ENCODE data around the gene CNTNAP2.

Gene CNTNAP2

DNA sequence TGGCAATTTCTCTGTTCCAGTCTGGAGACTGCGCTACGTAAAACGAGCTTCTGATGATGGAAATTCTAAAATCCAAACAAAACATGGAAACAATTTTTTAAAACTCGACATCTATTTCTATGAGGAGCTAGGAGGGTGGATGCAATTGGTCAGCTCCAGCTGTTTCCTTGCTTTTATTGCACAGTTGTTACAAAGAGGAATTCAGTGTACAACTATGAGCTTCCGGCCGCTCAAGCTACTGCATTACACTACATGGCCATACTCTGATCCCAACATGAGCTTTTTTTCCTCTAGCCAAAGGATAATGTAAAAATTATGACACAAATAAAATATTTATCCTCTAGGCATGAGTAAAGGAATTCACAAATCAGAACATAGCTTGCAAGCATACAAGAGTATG, 2070.9 kb downstream of the CNTNAP2 start:
- TF ChIP-seq, protein P1, sequence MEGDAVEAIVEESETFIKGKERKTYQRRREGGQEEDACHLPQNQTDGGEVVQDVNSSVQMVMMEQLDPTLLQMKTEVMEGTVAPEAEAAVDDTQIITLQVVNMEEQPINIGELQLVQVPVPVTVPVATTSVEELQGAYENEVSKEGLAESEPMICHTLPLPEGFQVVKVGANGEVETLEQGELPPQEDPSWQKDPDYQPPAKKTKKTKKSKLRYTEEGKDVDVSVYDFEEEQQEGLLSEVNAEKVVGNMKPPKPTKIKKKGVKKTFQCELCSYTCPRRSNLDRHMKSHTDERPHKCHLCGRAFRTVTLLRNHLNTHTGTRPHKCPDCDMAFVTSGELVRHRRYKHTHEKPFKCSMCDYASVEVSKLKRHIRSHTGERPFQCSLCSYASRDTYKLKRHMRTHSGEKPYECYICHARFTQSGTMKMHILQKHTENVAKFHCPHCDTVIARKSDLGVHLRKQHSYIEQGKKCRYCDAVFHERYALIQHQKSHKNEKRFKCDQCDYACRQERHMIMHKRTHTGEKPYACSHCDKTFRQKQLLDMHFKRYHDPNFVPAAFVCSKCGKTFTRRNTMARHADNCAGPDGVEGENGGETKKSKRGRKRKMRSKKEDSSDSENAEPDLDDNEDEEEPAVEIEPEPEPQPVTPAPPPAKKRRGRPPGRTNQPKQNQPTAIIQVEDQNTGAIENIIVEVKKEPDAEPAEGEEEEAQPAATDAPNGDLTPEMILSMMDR (conservative IDR thresholded peaks at IDR 0.05; ENCODE audit: control insufficient read depth, insufficient read depth, low read depth, low read length) = no peak
- no peak for DNase-seq (ENCODE audit: low read depth)
- no peak overlapping the region for H3K4me3 ChIP-seq (ENCODE audit: control insufficient read depth, low read depth, low read length)

DNA sequence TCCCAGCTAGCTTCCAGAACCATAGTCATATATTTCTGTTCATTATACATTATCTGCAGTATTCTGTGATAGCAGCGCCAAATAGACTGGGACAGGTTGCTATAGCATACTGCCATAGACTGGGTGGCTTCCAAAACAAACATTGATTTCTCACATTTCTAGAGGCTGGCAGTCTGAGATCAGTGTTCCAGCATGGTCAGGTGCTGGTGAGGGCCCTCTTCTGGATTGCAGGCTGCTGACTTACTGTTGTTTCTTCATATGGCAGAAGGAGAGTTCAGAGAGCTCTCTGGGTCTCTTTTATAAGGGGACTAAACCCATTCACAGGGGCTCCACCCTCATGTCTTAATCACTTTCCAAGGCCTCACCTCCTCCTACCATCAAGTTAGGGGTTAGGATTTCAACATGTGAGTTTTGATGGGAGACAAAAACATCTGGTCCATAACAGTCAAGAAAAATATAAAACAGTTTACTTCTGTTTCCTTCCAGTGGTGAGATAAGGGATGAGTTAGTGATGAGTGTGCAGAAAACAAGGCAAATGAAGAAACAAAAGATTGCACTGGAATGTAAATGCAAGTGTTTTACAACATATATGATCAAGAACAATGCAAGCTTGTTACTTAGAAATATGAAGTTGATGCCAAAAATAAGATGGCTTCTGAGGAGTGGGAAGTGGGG, 2074.9 kb downstream of the CNTNAP2 start:
- TF ChIP-seq, protein P1 (conservative IDR thresholded peaks at IDR 0.05; ENCODE audit: control insufficient read depth, insufficient read depth, low read depth, low read length) = no peak
- no peak overlapping the region for H3K4me3 ChIP-seq (ENCODE audit: control insufficient read depth, low read depth, low read length)
- DNase-seq (ENCODE audit: low read depth) = no peak

DNA sequence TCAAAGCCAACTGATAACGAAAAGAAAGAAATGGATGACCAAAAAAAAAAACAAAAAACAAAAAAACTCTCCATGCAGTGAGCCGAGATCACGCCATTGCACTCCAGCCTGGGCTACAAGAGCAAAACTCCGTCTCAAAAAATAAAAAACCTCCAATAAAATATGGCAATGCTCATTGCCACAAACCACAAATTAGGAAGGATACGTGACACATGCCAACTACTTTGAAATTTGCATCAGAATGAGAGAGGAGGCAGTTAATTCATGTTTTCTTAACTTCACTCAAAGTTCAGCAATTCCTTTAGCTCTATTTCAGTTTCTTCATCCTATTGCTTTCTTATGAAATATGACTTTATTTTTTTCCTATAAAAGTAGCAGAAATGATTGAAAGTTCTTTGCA, 2075.9 kb downstream of the CNTNAP2 start:
- DNase-seq (ENCODE audit: low read depth) = no peak
- TF ChIP-seq, protein P1 (conservative IDR thresholded peaks at IDR 0.05; ENCODE audit: control insufficient read depth, insufficient read depth, low read depth, low read length) = no peak
- no peak overlapping the region for H3K4me3 ChIP-seq (ENCODE audit: control insufficient read depth, low read depth, low read length)

DNA sequence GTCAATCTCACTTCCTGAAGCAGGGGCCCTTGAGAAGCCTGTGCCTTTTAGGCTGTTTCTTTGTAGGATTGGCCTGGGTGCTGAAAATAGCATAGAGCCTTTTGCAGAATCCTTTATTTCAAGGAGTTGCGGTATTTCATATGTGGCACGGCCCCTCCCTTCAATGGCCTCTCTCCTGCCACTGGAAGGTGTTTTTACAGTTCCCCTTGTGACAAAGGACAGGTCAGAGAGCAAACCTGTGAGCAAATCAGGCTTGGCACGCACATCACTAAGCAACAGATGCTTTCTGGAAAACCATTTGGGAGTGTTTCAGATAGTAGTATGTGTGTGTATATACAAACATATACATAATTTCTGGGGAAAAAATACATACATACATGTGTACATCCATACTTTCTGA, 2085.4 kb downstream of the CNTNAP2 start:
- no peak overlapping the region for H3K4me3 ChIP-seq (ENCODE audit: control insufficient read depth, low read depth, low read length)
- DNase-seq (ENCODE audit: low read depth) = no peak
- TF ChIP-seq, protein P1 (conservative IDR thresholded peaks at IDR 0.05; ENCODE audit: control insufficient read depth, insufficient read depth, low read depth, low read length) = no peak

DNA sequence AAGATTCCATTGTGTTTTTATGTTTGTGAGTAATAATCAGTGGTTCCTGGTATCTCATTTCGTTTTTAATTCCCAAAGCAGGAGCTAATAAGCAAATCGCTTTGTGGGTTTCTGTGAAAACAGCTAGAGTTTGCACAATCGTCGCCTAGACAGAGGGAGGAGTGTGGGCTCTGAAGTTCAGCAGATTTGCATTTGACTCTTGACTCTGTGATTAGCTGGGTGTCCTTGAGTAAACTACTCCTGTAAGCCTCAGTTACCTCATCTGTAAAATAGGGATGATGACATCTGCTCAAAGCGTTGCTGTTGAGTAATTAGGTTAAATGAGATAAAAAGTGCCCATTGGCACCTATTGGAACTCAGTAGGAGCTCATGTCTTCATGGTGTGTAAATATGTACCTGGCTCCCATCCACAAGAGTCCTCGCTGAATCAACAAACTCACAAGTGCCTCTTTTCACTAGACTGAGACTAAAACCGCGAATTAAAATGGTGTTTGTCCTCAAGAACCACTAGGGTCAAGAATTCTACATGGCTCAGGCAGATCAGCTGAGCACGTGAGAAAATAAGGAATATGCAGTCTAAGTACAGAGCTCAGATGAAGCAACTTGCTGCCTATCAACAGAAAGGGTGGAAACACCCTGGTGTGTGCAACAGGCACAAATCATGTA, 2088.2 kb downstream of the CNTNAP2 start:
- H3K4me3 ChIP-seq (ENCODE audit: control insufficient read depth, low read depth, low read length) = no peak overlapping the region
- no peak for DNase-seq (ENCODE audit: low read depth)
- TF ChIP-seq, protein P1 (conservative IDR thresholded peaks at IDR 0.05; ENCODE audit: control insufficient read depth, insufficient read depth, low read depth, low read length) = no peak

DNA sequence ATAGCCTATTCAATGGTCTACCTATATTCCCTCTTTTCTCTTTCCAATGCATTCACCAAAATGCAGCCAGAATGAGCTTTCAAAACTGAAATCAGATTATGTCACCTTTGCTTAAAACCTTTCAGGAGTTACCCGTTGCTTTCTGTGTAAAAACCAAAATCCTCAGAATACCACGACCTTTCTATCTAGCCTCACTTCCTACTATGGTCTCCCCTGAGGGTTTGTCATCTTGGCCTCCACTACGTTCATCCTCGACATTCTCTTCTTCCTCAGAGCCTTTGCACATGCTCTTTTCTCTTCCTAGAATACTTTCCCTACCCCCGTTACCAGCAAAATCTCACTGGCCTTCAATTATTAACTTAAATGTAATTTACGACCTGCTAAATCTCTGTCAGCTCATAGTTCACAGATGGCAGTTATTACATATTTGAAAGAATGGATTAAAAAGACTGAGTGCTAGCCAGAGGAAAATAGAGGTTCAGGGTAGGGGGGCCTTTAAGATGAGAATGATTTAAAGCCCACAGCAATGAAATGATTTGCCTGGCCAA, 2093.1 kb downstream of the CNTNAP2 start:
- H3K4me3 ChIP-seq (ENCODE audit: control insufficient read depth, low read depth, low read length) = no peak overlapping the region
- no peak for DNase-seq (ENCODE audit: low read depth)
- TF ChIP-seq, protein P1 (conservative IDR thresholded peaks at IDR 0.05; ENCODE audit: control insufficient read depth, insufficient read depth, low read depth, low read length) = no peak

Measured in fibroblast of mammary gland (primary cell).